A549 (cell line): ENCODE results near the gene MARCHF7.

Source experiments
- CBX8 ChIP-seq: fragments of 200-600 bp; sonication (generic); IDR thresholded peaks from 2 replicates; pipeline ENCODE4 v1.6.1; 2016
- FOSL2 ChIP-seq, 2 experiments: fragments of 450-650 bp in 1 of 2; fragments of >200 bp in 1 of 2; sonication (Bioruptor Twin) in 1 of 2; formaldehyde crosslinking; IDR thresholded peaks; 2 replicates each; pipeline versions ENCODE4 v1.5.0 to v1.6.1; 2016 to 2020; ENCODE audit warnings: mild to moderate bottlenecking in 1 of 2, moderate library complexity in 1 of 2
- JUN ChIP-seq, 2 experiments: fragments of >200 bp; sonication (Bioruptor Twin); formaldehyde crosslinking; IDR thresholded peaks; 2 replicates in 1 of 2; 3 replicates in 1 of 2; pipeline ENCODE4 v1.6.1; 2016 to 2017
- KDM1A ChIP-seq: fragments of 200-600 bp; sonication (generic); IDR thresholded peaks from 2 replicates; pipeline ENCODE4 v1.6.1; 2016; ENCODE audit warnings: low read depth, mild to moderate bottlenecking
- POLR2A ChIP-seq: IDR thresholded peaks from 2 replicates; pipeline ENCODE4 v1.6.1; 2012; ENCODE audit warnings: mild to moderate bottlenecking, low read length
- RNF2 ChIP-seq: fragments of 200-600 bp; sonication (generic); IDR thresholded peaks from 2 replicates; pipeline ENCODE4 v1.6.1; 2016; ENCODE audit warnings: low read depth, mild to moderate bottlenecking, antibody characterized with exemption, moderate library complexity, borderline replicate concordance
- SMC3 ChIP-seq: fragments of >200 bp; sonication (Bioruptor Twin); formaldehyde crosslinking; IDR thresholded peaks from 3 replicates; pipeline ENCODE4 v1.6.1; 2018; ENCODE audit warnings: inconsistent platforms
- TF ChIP-seq, protein P1 (sequence below): fragments of >200 bp; sonication (Bioruptor Twin); formaldehyde crosslinking; IDR thresholded peaks from 3 replicates; pipeline ENCODE4 v1.5.1; 2016
- TF ChIP-seq, protein P2 (sequence below): IDR thresholded peaks from 2 replicates; pipeline ENCODE4 v1.6.1; 2012
- TF ChIP-seq, protein P3 (sequence below): fragments of 450-650 bp; IDR thresholded peaks from 2 replicates; pipeline ENCODE4 v1.6.1; 2014; ENCODE audit warnings: antibody characterized with exemption

DNA sequence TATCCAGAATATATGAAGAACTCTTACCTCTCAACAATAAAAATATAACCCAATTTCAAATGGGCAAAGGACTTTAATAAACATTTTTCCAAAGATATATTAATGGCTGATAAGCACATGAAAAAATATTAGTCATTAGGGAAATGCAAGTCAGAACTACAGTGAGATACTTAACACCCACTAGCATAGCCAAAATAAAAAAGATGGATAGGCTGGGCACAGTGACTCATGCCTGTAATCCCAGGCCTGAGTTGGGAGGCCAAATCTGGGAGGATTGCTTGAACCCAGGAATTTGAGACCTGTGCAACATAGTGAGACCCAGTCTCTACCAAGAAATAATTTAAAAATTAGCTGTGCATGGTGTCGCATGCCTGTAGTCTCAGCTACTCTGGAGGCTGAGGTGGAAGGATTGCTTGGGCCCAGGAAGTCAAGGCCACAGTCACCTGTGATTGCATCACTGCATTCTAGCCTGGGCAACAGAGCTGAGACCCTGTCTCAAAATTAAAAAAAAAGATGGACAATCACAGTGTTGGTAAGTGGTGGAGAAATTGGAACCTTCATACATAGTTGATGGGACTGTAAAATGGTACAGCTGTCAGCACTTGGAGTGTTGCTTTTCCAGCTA is 25.1 kb downstream of the MARCHF7 start:
- TF ChIP-seq POLR2A (no peak), FOSL2 (IDR thresholded peaks at IDR 0.05) (no peak), FOSL2 (CRISPR knock-in tag; IDR thresholded peaks at IDR 0.05) (no peak), CBX8 (no peak), KDM1A (no peak), RNF2 (no peak), JUN (IDR thresholded peaks at IDR 0.05) (no peak), SMC3 (no peak)
- TF ChIP-seq, protein P1, sequence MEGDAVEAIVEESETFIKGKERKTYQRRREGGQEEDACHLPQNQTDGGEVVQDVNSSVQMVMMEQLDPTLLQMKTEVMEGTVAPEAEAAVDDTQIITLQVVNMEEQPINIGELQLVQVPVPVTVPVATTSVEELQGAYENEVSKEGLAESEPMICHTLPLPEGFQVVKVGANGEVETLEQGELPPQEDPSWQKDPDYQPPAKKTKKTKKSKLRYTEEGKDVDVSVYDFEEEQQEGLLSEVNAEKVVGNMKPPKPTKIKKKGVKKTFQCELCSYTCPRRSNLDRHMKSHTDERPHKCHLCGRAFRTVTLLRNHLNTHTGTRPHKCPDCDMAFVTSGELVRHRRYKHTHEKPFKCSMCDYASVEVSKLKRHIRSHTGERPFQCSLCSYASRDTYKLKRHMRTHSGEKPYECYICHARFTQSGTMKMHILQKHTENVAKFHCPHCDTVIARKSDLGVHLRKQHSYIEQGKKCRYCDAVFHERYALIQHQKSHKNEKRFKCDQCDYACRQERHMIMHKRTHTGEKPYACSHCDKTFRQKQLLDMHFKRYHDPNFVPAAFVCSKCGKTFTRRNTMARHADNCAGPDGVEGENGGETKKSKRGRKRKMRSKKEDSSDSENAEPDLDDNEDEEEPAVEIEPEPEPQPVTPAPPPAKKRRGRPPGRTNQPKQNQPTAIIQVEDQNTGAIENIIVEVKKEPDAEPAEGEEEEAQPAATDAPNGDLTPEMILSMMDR: no peak
- TF ChIP-seq, protein P2, sequence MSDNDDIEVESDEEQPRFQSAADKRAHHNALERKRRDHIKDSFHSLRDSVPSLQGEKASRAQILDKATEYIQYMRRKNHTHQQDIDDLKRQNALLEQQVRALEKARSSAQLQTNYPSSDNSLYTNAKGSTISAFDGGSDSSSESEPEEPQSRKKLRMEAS: no peak
- TF ChIP-seq, protein P3, sequence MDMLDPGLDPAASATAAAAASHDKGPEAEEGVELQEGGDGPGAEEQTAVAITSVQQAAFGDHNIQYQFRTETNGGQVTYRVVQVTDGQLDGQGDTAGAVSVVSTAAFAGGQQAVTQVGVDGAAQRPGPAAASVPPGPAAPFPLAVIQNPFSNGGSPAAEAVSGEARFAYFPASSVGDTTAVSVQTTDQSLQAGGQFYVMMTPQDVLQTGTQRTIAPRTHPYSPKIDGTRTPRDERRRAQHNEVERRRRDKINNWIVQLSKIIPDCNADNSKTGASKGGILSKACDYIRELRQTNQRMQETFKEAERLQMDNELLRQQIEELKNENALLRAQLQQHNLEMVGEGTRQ: no peak
